GM19239 (cell line): ENCODE data around the gene KIR2DL3.
"Not testable (repeated sequence)": the region's sequence is repeated elsewhere in the genome, so short reads cannot be mapped to it uniquely, and the experiment has no call there.

ENCODE experiments used
- DNase-seq: peaks from one replicate; pipeline ENCODE4 v3.0.0; 2011; ENCODE audit warnings: low spot score; ENCODE audit not compliant: insufficient read length
- FAIRE-seq: peaks from 2 replicates; lab custom pipeline; 2011; peaks lifted over from hg19 to GRCh38; lab: Jason Lieb, UNC

The KIR2DL3 gene

DNA sequence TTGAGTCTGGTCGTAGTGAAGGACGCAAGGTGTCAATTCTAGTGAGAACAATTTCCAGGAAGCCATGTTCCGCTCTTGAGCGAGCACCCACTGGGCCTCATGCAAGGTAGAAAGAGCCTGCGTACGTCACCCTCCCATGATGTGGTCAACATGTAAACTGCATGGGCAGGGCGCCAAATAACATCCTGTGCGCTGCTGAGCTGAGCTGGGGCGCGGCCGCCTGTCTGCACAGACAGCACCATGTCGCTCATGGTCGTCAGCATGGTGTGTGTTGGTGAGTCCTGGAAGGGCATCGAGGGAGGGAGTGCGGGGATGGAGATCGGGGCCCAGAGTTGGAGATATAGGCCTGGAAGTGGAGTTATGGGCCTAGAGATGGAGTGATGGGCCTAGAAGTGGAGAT lies at the start of gene KIR2DL3:
KIR2DL3 (plus strand) TSS at position 208 of the 400 bp plus-strand sequence; CDS start at position 241, 33 bp downstream.
- not testable (repeated sequence) for DNase-seq, FAIRE-seq

DNA sequence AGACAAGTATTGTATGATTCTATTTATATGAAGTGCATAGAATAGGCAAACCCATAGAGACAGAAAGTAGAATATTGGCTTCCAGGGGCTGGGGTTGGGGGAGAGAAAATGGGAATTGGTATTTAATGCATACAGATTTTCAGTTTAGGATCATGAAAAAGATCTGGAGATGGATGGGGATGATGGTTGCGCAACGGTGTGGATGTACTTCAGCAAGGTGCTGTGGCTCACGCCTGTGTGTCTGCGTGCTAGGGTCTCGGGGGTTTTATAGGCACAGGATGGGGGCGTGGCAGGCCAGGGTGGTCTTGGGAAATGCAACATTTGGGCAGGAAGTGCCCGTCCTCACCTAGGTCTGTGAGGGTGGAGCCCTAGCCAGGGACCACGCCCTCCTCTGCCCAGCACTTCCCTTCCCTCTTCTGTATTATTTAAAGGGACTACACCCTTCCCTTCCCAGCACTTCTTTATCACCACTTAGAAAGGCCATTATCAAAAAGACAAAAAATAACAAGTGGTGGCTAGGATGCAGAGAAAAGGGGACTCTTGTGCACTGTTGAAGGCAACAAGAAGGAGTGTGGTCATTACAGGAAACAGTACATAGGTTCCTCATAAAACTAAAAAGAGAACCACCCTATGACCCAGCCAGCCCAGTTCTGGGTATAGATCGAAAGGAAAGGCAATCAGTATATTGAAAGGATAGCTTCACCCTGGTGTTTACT lies 46.6 kb upstream of the KIR2DL3 start:
- no peak for DNase-seq
- no peak for FAIRE-seq

DNA sequence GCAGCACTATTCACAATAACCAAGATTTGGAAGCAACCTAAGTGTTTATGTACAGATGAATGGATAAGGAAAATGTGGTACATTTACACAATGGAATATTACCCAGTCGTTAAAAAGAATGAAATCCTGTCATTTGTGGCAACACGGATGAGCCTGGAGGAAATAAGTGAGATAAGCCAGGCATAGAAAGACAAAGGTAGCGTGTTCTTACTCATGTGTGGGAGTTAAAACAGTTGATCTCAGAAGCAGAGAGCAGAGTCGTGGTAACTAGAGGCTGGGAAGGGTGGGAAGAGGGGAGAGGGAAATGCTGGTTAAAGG lies 46.1 kb upstream of the KIR2DL3 start:
- no peak for FAIRE-seq
- no peak for DNase-seq

DNA sequence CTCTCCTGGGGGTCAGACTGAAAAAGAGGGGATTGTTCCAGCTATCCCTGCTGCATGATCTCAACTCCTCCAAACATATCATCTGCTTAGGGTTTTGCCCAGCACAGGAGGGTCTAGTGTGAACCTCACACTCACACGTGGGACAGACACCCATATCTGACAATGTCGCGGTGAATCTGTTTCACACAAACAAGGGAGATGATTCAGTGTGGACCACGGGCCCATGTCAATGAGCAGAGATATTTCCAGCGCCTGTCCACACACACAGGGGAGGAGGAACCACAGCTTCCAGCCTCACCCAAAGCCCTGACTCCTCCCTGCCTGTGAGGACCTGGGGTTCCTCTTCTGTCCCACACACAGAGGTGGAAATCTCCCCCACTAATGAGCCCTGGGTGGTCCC lies 43.7 kb upstream of the KIR2DL3 start:
- no peak for FAIRE-seq
- no peak for DNase-seq

DNA sequence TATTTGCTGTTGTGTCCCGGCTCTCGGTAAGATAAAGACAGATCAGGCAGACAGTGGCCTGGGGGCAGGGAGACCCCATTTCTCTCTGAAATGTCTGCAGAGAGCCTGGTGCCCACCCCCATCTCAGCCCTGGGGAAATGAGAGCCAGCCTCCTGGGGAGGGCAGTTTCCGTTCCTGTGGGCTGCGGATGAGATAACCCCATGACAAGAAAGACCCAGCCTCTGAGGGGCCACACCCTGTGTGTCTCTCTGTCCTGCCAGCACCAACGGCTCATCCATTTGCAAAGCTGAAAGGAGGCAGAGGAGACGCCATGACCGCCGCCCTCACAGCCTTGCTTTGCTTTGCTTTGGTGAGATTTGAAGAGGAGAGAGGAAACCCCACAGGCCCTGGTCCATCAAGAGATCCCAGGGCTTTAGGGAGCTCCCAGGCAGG lies 42.2 kb upstream of the KIR2DL3 start:
- FAIRE-seq: no peak

DNA sequence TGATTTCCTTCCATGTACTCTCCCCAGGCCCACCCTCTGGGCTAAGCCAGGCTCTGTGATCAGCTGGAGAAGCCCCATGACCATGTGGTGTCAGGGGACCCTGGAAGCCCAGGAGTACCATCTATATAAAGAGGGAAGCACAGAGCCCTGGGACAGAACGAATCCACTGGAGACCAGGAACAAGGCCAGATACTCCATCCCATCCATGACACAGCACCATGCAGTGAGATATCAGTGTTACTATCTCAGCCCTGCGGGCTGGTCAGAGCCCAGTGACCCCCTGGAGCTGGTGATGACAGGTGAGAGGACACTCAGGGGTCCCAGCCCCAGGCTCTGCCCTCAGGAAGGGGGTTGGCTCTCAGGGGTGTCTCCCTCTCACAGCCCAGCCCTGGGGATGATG lies 41.5 kb upstream of the KIR2DL3 start:
- DNase-seq: no peak
- FAIRE-seq: no peak

More for the DNA sequence above, 42.2 kb upstream of the KIR2DL3 start:
- no peak for DNase-seq

DNA sequence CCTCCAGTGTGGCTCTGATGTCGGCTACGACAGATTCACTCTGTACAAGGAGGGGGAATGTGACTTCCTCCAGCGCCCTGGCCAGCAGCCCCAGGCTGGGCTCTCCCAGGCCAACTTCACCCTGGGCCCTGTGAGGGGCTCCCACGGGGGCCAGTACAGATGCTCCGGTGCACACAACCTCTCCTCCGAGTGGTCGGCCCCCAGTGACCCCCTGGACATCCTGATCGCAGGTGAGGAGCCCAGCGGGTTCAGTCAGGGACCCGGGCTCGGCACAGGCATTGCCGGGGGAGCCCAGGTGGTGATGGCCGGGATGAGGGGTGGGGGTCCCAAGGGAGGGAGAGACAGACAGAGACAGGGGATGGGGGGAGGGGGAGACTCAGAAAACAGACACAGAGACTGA lies 40.6 kb upstream of the KIR2DL3 start:
- DNase-seq, FAIRE-seq: not testable (repeated sequence)

DNA sequence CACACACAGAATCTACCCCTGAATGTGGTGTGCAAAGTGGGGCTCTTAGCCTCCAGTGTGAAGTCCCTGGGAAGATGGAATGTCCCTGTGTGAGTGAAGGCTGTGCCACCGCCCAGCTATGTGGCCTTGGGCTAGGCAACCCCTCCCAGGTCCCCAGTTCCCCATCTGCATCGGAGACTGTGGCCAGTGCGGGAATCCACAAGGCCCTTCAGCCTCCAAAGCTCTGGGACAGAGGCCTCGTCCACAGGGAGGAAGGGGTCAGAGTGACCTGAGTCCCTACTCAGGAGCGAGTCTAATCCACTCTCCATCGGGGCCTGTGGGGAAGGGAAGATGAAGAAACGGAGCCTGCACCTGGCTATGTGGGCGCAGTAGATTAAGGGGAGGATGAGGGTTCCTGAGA lies 33.4 kb upstream of the KIR2DL3 start:
- DNase-seq (no peak), FAIRE-seq (no peak)

DNA sequence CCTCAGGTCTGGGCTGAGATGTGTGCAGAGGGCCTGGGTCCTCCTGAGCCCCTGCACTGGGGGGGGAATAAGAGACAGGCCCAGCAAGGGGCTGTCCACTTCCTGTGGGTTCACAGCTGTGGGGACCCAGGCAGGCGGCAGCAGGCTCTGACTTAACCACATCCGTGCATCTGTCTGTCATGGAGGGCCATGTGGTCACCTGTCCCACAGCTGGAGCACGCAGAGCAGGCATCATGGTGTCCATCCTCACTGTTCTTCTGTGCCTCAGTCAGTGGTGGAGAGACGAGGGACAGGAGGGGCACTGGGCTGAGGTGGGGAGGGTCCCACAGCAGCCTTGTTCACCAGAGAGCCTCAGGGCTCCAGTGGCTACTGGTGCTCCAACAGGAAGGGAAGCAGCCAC lies 30.4 kb upstream of the KIR2DL3 start:
- FAIRE-seq (no peak), DNase-seq (no peak)

DNA sequence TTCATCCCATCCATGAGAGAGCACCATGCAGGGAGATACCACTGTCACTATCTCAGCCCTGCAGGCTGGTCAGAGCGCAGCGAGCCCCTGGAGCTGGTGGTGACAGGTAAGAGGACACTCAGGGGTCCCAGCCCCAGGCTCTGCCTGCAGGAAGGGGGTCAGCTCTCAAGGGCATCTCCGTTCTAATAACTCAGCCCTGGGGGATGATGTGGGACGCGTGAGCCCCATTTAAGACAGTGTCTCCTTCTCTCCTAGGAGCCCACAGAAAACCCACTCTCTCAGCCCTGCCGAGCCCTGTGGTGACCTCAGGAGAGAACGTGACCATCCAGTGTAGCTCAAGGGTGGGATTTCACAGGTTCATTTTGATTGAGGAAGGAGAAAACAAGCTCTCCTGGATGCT lies 29.5 kb upstream of the KIR2DL3 start:
- no peak for DNase-seq
- FAIRE-seq: no peak

DNA sequence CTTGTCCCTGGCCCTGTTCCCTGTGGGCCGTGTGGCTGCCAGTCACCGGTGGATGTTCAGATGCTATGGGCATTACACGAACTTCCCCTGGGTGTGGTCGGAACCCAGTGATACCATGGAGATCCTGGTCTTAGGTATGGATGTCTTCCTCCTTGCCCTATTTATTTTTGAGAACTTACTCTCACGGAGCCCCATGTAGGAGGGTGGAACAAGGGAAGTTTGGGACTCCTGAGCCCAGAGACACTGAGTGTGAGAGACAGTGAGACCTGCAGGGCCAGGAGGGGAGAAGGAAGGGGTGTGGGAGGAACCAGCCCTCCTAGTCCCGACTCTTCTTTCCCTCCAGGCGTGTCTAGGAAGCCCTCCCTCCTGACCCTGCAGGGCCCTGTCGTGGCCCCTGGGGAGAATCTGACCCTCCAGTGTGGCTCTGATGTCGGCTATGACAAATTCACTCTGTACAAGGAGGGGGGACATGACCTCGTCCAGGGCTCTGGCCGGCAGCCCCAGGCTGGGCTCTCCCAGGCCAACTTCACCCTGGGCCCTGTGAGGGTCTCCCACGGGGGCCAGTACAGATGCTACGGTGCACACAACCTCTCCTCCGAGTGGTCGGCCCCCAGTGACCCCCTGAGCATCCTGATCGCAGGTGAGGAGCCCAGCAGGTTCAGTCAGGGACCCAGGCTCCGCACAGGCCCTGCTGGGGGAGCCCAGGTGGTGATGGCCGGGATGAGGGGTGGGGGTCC lies 28.9 kb upstream of the KIR2DL3 start:
- FAIRE-seq (no peak), DNase-seq (no peak)

DNA sequence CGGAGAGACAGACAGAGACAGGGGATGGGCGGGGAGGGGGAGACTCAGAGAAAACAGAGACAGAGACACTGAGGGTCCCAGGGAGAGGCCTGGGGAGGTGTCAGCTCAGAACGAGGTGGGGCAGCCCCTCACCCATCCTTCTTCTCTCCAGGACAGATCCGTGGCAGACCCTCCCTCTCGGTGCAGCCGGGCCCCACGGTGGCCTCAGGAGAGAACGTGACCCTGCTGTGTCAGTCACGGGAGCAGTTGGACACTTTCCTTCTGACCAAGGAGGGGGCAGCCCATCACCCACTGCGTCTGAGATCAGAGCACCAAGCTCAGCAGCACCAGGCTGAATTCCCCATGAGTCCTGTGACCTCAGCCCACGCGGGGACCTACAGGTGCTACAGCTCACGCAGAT lies 28.4 kb upstream of the KIR2DL3 start:
- not testable (repeated sequence) for DNase-seq, FAIRE-seq

DNA sequence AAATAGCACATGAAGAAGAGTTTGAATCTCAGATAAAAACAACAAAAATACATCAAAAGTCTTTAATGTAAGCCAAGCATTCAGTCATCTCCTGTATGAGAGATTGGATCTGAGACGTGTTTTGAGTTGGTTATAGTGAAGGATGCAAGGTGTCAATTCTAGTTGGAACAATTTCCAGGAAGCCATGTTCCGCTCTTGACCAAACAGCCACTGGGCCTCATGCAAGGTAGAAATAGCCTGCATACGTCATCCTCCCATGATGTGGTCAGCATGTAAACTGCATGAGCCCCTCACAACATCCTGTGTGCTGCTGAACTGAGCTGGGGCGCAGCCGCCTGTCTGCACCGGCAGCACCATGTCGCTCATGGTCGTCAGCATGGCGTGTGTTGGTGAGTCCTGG lies 14.2 kb upstream of the KIR2DL3 start, which contains the start of gene KIR3DL3:
KIR3DL3 (plus strand) TSS at position 301 of the 400 bp plus-strand sequence; CDS start at position 356, 55 bp downstream.
- DNase-seq: no peak
- FAIRE-seq: no peak

DNA sequence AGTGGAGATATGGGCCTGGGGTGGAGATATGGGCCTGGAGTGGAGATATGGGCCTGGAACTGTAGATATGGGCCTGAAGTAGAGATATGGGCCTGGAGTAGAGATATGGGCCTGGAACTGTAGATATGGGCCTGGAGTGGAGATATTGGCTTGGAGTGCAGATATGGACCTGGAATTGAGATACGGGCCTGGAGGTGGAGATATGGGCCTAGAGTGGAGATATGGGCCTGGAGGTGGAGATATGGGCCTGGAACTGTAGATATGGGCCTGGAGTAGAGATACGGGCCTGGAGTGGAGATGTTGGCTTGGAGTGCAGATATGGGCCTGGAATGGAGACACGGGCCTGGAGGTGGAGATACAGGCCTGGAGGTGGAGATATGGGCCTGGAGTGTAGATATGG lies 13.7 kb upstream of the KIR2DL3 start:
- DNase-seq: no peak

DNA sequence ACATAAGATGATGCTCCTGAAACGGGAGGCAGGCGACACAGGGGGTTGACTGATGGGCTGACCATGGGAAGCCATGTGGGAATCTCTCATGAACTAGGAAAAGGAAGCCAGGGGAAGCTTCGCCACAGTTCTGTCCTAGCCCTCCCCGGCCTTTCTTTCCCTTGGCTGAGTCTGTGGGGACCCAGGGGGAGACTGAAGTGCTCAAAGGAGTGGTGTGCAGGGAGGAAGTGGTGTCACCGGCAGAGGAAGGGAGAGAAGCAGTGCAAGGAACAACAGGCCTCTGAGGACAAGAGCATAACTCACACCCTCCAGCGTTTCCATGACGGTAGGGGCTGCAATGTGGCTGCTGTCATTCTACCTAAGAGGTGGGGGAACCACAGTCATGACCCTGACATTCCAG lies 13.0 kb upstream of the KIR2DL3 start:
- DNase-seq: no peak
- FAIRE-seq: no peak

More for the DNA sequence above, 13.7 kb upstream of the KIR2DL3 start:
- FAIRE-seq: no peak

DNA sequence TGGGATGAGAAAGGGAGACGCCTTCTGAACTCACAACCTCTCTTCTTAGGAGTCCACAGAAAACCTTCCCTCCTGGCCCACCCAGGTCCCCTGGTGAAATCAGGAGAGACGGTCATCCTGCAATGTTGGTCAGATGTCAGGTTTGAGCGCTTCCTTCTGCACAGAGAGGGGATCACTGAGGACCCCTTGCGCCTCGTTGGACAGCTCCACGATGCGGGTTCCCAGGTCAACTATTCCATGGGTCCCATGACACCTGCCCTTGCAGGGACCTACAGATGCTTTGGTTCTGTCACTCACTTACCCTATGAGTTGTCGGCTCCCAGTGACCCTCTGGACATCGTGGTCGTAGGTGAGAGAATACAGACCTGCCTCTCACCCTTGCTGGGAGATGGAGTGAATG lies 10.8 kb upstream of the KIR2DL3 start:
- DNase-seq (no peak), FAIRE-seq (no peak)

DNA sequence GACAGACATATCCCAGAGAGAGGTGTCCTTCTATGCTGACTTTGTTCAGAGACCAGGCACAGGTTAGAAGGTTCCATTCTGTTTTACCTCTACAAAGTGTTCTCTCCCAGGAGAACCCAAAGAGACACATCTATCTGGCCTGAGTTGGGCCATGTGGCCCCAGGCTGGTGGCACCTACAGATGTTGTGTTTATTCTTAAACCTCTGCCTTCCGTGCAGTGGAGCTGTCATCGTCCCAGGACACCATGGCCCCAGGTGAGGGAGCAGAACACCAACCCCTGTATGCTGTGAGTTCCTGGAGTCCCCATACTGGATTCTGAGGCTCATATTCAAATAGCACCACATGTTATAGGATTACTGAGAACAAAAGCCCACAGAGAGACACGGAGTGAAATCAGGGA lies 10.1 kb upstream of the KIR2DL3 start:
- DNase-seq (no peak), FAIRE-seq (no peak)

DNA sequence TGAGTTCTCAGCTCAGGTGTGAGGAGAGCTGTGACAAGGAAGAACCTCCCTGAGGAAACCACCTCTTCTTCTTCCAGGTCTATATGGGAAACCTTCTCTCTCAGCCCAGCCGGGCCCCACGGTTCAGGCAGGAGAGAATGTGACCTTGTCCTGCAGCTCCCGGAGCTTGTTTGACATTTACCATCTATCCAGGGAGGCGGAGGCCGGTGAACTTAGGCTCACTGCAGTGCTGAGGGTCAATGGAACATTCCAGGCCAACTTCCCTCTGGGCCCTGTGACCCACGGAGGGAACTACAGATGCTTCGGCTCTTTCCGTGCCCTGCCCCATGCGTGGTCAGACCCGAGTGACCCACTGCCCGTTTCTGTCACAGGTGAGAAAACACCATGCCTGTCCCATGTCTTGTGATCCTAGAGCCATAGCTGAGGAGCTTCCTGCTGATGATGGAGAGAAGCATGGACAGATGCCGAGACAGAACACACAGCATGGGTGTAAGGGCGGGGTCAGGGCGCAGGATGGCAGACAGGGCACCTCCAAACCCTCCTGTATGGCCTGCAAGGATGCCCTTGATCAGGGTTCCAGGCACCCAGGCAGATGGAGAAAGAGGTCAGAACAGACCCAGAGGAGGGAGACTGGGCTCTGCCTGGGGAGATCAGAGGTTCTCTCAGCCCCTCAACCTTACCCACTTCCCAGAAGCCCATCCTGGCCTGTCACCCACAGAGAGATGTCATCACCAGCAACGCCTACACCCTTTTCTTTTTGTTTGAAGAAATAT lies 8.7 kb upstream of the KIR2DL3 start:
- FAIRE-seq (no peak), DNase-seq (no peak)

DNA sequence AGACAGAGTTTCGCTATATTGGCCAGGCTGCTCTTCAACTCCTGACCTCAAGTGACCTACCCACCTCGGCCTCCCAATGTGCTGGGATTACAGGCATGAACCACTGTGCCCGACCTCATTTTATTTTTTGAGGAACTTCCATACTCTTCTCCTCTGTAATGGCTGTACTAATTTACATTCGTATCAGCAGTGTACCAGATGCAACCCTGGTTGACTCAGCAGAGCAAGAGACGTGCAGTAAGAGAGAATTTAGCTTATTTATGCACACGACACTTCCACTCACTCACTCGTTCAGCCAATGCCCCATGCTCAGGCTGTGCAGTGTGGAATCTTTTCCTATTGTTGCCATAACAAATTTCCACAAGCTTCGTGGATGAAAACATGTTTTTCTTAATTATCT lies 7.1 kb upstream of the KIR2DL3 start:
- FAIRE-seq (no peak), DNase-seq (no peak)

DNA sequence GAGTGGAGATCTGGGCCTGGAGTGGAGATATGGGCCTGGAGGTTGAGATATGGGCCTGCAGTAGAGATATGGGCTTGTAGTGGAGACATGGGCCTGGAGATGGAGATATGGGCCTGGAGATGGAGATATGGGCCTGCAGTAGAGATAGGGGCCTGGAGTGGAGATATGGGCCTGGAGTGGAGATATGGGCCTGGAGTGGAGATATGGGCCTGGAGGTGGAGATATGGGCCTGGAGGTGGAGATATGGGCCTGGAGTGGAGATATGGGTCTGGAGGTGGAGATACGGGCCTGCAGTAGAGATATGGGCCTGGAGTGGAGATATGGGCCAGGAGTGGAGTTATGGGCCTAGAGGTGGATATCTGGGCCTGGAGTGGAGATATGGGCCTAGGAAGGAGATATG lies 402 bp downstream of the KIR2DL3 start:
- FAIRE-seq: no peak
- no peak for DNase-seq
